ENCODE measurements around the gene TGFBR3L. TPM values are rescaled to one million over a fixed set of nuclear protein-coding genes. Genes with fewer than 3 reads are reported as not detected.

Gene TGFBR3L
- total and polyA plus RNA-seq, 2 of the 8 experiments (the other 6 are each of a cell fraction or from before 2014, with no cell fraction given): 3.1 to 3.7 TPM

DNA sequence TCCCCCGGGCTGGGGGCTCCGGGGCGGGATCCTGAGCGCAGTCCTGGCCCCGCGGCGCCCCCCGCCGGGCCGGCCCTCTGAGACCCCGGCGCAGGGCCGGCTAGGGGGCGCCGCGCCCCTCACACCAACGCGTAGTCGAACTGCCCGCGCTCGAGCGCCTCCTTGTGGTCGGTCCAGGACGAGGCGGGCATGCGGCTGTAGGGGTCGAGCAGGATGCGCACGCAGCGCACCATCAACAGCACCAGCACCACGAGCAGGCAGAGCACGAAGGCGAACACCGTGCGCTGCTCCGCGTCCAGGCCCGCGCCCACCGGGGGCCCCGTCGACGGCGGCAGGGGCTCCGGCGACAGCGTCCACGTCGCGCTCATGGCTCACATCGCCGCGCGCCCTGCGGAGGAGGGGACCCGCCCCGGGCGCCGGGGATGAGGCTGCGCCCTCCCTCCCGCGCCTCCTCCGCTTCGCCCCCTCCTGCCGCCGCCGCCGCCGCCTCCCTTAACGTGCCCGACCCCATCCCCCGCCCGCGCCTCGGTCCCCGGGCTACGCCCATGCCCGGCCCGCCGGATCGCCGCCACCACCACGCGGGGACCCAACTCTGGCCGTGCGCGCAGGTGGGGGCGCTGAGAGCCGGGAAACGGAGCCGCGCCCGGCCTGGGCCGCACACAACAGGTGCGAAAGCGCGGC is 10.7 kb downstream of the TGFBR3L start (continued):
- no peak for TF ChIP-seq RBBP5 (IDR thresholded peaks at IDR 0.05; ENCODE audit: borderline replicate concordance, low read depth, low read length)
- TF ChIP-seq GABPA (IDR thresholded peaks at IDR 0.05; ENCODE audit: borderline replicate concordance, insufficient read depth, low read length): no peak
- TF ChIP-seq YY1 (IDR thresholded peaks at IDR 0.05; ENCODE audit: low read depth, low read length): no peak
- no peak for TF ChIP-seq RFX5 (IDR thresholded peaks at IDR 0.05; ENCODE audit: borderline replicate concordance, low read depth, low read length)
- TF ChIP-seq RXRA (IDR thresholded peaks at IDR 0.05; ENCODE audit: insufficient read depth, low read depth, low read length): no peak
- TF ChIP-seq EGR1 (IDR thresholded peaks at IDR 0.05; ENCODE audit: borderline replicate concordance, low read depth, low read length): no peak
- peak; percentile 70 for TF ChIP-seq CREB1 (IDR thresholded peaks at IDR 0.05)
- TF ChIP-seq HDAC2 (IDR thresholded peaks at IDR 0.05; ENCODE audit: borderline replicate concordance in 1 of 2, low read depth in 2 of 2, low read length in 2 of 2): peak; percentile 72 to 81; a peak in 3 of 4 replicates
- TF ChIP-seq, protein P1, sequence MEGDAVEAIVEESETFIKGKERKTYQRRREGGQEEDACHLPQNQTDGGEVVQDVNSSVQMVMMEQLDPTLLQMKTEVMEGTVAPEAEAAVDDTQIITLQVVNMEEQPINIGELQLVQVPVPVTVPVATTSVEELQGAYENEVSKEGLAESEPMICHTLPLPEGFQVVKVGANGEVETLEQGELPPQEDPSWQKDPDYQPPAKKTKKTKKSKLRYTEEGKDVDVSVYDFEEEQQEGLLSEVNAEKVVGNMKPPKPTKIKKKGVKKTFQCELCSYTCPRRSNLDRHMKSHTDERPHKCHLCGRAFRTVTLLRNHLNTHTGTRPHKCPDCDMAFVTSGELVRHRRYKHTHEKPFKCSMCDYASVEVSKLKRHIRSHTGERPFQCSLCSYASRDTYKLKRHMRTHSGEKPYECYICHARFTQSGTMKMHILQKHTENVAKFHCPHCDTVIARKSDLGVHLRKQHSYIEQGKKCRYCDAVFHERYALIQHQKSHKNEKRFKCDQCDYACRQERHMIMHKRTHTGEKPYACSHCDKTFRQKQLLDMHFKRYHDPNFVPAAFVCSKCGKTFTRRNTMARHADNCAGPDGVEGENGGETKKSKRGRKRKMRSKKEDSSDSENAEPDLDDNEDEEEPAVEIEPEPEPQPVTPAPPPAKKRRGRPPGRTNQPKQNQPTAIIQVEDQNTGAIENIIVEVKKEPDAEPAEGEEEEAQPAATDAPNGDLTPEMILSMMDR (IDR thresholded peaks at IDR 0.05; ENCODE audit: control extremely low read depth in 1 of 3, insufficient read depth in 1 of 3, low read depth in 1 of 3, low read length in 3 of 3): peak; percentile 96 to 99 (median 98)
- no peak for TF ChIP-seq BCL11A (IDR thresholded peaks at IDR 0.05; ENCODE audit: low read depth in 2 of 2, low read length in 2 of 2)
- TF ChIP-seq TAF1 (IDR thresholded peaks at IDR 0.05; ENCODE audit: low read depth, low read length): no peak
- no peak for TF ChIP-seq FOSL1 (IDR thresholded peaks at IDR 0.05; ENCODE audit: insufficient read depth, low read depth, low read length)
- no peak for TF ChIP-seq POU5F1 (IDR thresholded peaks at IDR 0.05; ENCODE audit: low read depth, low read length)
- no peak for TF ChIP-seq HDAC6 (IDR thresholded peaks at IDR 0.05; ENCODE audit: low read depth, low read length)
- no peak for TF ChIP-seq CEBPB (IDR thresholded peaks at IDR 0.05; ENCODE audit: low read depth, low read length)
- TF ChIP-seq SIX5 (IDR thresholded peaks at IDR 0.05; ENCODE audit: low read depth, low read length): no peak
- TF ChIP-seq KDM4A (IDR thresholded peaks at IDR 0.05; ENCODE audit: low read depth, low read length, severe bottlenecking): peak; percentile 79
- no peak for TF ChIP-seq SAP30 (IDR thresholded peaks at IDR 0.05; ENCODE audit: insufficient read depth, insufficient replicate concordance, low read length)
- TF ChIP-seq NRF1 (IDR thresholded peaks at IDR 0.05; ENCODE audit: low read depth, low read length): peak; percentile 39; the same call in 1 of the 2 replicates
- no peak for TF ChIP-seq EP300 (IDR thresholded peaks at IDR 0.05; ENCODE audit: borderline replicate concordance in 1 of 2, low read depth in 2 of 2, low read length in 2 of 2)
- no peak for TF ChIP-seq CBX8 (IDR thresholded peaks at IDR 0.05; ENCODE audit: borderline replicate concordance, low read depth, low read length)
- peak; percentile 50; the same call in 1 of the 2 replicates for TF ChIP-seq TEAD4 (IDR thresholded peaks at IDR 0.05; ENCODE audit: low read depth, low read length)

Data from H1 (cell line).